C4-2B (cell line): Measurements from ENCODE around the gene DCP1B.
A peak's percentile ranks its signal among the peaks of the same experiment; 100 is the strongest.

Experiments used
- H3K27ac ChIP-seq: fragments of 450-650 bp; 2 replicates; pipeline ENCODE4 v1.5.1; 2017
- ZFX ChIP-seq: fragments of 450-650 bp; IDR thresholded peaks from 2 replicates; pipeline ENCODE4 v1.6.1; 2017
- TF ChIP-seq, protein P1 (sequence below): fragments of 450-650 bp; conservative IDR thresholded peaks from 2 replicates; pipeline ENCODE4 v1.5.1; 2017; ENCODE audit warnings: mild to moderate bottlenecking

The DCP1B gene

DNA sequence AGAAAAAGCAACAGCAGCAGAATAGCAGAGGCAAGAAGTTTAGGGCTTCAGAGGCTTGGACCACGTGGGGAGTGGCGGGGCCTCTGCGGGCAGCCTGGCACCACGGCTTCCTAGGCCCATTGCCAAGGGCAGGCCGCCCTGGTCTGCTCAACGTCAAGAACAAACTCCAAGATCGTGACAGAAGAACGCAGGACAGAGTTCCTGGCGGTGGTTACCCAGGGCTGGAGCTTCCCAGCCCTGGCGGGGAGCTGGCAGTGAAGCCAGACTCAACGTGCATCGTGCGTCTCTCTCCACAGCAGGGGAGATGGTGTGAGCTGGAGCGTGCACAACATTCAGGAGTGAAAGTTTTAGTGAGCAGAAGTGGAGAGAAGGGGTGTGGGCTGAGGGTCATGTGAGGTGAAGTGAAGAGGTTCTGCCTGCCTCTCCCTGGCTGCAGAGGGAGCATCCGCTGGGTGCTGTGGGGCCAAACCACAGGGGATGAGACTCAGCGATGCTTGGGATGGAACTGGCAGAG is 71.9 kb downstream of the DCP1B start:
- peak overlapping the region; percentile 11 for H3K27ac ChIP-seq
- TF ChIP-seq, protein P1, sequence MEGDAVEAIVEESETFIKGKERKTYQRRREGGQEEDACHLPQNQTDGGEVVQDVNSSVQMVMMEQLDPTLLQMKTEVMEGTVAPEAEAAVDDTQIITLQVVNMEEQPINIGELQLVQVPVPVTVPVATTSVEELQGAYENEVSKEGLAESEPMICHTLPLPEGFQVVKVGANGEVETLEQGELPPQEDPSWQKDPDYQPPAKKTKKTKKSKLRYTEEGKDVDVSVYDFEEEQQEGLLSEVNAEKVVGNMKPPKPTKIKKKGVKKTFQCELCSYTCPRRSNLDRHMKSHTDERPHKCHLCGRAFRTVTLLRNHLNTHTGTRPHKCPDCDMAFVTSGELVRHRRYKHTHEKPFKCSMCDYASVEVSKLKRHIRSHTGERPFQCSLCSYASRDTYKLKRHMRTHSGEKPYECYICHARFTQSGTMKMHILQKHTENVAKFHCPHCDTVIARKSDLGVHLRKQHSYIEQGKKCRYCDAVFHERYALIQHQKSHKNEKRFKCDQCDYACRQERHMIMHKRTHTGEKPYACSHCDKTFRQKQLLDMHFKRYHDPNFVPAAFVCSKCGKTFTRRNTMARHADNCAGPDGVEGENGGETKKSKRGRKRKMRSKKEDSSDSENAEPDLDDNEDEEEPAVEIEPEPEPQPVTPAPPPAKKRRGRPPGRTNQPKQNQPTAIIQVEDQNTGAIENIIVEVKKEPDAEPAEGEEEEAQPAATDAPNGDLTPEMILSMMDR, result no peak
- no peak for TF ChIP-seq ZFX

DNA sequence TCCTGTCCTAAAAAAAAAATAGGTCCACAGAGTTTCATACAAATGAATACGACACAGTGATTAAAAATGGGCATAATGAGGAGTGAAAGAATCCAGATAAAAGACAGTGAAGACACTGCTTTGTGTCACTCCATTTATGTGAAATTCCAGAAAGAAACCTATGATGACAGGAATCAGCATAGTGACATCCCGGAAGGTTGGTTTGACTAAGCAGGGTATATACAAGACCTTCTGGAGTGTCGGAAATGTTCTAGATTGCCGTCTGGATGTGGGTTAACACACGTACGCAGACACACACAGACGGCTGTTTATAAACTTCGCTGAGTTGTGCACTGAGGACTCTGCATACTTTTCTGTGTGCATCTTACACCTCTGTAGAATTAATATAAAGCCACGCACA is 72.6 kb downstream of the DCP1B start:
- H3K27ac ChIP-seq, result no peak overlapping the region

DNA sequence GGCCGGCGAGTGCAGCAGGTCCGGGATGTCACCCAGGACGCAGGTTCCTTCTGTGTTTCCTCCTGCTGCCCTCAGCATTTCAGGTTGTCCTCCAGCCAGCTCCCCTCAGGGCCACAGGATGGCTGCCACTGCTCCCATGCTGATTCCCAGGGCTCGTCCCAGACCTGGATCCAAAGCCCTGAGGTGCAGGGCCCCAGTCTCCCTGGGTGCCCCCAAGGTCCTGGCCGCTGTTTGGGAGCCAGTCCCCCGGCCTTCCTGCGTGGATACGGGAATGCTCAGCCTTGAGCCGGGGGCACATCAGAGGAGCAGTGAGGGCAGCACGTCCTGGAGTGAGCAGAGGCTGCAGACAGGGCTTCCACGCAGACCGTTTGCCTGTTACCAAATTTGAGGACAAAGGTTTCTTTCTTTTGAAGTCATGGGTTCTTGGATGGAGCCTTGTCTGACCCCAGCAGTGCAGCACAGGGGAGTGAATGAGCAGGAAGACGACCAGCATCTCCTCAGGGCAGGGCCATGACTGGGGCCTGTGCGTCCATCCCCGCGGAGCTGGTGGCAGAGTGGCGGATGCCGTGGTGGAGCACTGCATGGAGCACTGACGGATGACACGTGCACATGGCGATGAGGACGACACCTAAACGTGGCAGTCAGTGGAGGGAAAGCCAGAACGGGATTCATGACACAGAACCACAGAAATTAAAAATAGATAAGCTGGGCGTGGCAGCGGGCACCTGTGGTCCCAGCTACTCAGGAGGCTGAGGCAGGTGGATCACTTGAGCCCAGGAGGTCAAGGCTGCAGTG is 73.3 kb downstream of the DCP1B start:
- TF ChIP-seq ZFX, result no peak
- H3K27ac ChIP-seq, result no peak overlapping the region

More for the DNA sequence above, 72.6 kb downstream of the DCP1B start:
- TF ChIP-seq ZFX, result no peak
- TF ChIP-seq, protein P1, result no peak

DNA sequence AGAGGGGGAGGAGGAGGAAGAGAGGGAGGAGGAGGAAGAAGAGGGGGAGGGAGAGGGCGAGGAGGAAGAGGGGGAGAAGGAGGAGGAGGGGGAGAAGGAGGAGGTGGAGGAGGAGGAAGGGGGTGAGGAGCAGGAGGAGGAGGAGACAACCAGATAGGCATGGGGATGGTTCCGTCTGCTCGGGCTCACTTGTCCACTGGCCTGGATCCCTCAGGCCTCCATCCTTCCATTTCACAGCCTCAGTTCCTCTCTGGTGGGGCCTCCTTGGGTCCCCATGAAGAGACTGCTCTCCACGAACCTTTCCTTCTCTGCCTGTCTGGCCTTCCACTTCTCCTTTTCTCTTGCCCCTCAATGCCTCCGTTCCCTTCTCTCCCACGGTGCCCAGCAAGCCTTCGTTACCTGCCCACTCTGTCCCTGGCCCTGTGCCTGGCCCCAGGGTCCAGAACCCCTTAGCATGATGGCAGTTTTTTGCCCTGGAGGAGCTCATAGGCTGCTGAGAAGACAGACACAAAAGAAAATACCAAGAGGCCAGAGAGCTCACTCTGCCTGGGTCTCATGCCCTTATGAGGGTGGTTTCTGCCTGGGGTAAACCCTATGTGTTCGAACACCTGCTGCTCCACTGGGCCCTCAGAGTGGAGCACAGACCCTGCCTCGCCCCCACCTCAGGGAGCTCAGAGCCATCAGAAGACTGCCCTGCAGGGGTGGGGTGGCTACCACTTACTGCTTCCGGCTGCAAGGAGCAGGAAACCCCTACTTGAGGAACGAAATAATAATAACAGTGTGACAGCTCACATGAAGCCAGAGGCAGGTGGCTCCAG is 74.1 kb downstream of the DCP1B start:
- H3K27ac ChIP-seq, result no peak overlapping the region
- TF ChIP-seq ZFX, result no peak
- TF ChIP-seq, protein P1, result no peak

DNA sequence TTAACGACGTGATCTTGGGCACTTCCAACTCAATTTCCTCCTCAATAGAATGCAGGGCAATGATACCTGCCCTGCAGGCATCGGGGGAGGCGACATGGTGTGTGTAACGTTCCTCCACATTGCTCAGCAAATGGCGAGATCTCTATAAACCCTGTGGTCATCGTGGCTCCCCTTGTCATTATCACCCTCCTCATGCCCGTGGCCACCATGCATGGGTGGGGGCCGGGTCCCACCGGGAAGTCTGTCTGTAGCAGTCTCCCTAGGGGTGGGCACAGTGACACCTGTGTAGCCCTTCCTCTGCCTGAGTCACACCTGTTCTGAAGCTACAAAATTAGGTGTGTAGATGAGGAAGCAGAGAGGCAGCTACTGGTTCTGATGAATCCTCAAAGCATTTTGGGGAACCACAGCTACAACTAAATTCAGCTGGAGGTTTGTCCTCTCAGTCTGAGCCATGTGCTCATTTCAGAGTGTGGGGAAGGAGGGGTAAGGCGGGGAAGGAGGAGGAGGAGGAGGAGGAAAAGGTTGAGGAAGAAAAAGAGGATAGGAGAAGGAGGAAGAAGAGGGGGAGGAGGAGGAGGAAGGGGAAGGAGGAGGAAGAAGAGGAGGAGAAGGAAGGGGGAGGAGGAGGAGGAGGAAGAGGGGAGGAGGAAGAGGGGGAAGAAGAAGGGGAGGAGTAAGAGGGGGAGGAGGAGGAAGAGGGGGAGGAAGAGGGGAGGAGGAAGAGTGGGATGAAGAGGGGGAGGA is 74.8 kb downstream of the DCP1B start:
- no peak overlapping the region for H3K27ac ChIP-seq
- TF ChIP-seq, protein P1, result no peak
- no peak for TF ChIP-seq ZFX

DNA sequence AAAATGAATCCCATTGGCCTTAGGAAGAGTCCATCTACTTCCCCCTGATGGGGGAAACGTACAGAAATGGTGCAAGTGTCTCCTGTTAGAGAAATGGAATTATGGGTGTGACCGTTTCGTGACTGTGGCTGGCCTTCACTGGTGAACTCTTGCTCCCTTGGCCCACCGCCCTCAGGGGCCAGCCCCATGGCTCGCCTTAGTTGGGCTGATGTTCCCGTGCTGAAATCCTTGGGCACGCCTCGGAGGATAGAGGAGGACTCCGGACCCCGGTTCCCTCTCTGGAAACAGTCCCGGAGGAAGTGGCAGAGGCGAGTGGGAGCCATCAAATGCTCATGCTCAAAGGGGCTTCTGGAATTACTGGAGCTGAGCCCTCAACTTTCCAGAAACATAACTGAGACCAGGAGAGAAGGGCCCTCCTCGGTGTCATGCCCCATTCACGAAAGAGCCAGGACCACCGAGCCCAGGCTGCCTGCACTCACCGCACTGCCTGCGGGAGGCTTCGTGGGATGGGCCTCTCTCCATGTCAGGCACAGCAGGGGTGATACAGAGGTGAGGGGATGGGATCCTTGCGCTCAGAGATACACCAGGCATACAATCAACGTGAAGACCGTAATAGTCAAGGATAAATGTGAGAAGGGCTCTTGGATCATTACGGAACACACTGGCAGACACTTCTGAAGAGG is 75.7 kb downstream of the DCP1B start:
- TF ChIP-seq, protein P1, result no peak
- H3K27ac ChIP-seq, result no peak overlapping the region

DNA sequence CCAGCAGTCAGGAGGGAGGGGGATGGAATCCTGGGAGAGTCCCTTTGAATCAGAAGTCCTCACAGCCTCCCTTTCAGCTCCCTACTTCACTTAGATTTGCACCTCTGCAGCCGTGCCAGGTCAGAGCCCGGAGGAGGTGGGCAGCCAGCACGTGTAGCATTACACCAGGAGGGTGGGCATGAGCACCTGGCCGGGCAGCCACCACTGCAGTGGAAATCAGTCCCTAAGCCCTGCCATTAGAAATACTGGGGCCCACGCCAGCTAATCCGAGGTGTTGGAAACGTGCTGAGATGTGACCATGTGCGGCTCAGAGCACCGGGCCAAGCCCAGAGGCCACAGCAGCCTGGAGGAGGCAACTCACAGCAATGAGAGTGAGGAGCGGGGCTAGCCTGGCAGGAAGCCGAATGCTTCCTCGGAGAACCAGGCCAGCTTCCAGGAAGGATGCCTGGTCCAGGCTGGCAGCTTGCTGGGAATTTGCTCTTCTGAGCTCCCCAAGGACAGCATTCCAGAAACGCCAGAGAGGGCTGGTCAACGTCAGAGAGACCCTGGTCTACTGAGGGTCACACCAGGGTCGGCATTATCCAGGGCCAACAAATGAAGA is 76.4 kb downstream of the DCP1B start:
- H3K27ac ChIP-seq, result no peak overlapping the region
- TF ChIP-seq ZFX, result no peak
- TF ChIP-seq, protein P1, result no peak
